Measurements from ENCODE around the gene TNK2.
A peak's percentile ranks its signal among the peaks of the same experiment; 100 is the strongest.
"Not testable (repeated sequence)": the region's sequence is repeated elsewhere in the genome, so short reads cannot be mapped to it uniquely, and the experiment has no call there.

The TNK2 gene

GRCh38 chr3:195844671-195845218 is 63.6 kb downstream of the TNK2 start:
- DNase-seq, result no peak

DNA sequence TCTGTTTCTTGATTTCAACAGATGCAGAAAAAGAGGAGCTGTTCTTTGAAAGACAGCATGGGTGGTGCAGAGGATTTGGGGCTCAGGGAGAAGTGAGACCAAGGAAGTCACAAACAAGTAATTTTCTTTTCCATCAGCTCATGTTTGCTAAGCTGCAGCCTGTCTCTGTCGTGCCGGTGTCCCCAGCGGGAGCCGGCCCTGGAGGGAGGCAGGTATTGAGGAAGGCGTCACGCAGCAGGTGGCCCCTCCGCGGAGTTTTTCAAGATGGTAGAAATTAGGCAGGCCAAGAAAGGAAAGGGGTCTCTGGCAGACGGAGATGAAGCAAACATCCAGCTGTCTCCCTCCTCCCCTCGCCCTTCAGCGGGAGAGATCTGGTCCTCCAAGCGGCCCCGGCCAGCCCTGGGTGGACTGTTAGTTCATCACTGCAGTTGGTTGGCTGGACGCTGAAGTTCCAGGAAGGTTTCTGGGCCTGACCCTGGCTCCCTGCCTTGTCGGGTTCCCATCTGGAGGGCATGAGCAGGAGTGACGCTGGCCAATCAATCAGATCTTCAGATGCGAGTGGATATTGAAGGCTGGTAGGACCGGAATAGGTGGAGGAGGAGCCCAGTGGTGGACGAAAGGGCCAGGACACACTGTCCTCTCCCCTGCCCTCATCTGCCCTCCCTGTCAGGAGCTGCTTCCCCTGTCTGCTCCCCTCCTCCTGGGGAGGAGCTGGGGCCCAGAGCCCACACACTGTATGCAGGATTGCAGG is 68.9 kb downstream of the TNK2 start:
- peak; percentile 65 for DNase-seq

- DNase-seq, result peak; percentile 57
Measured at GRCh38 chr3:195838714-195839113, 69.6 kb downstream of the TNK2 start.

- DNase-seq, result no peak
Measured at GRCh38 chr3:195836476-195837135, 71.7 kb downstream of the TNK2 start.

DNA sequence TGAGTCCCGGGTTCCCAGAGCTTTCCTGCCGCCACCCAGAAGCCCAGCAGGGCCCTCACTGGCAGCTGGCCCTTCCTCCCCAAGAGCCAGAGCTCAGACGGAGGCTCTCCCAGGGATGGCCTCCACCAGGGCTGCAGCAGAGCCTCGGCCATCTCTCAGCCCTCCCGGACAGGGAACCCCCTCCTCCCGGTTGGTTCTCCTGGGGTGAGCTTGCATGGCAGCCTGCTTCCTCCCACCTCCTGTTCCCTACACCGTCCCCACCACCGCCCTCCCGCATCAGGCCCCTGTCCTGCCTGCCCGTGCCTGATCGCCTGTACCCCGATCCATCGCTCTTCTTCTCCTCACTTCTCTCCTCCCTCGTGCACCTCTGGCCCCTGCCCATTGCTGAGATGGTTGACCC is 72.6 kb downstream of the TNK2 start:
- DNase-seq, result no peak

GRCh38 chr3:195834675-195835583 is 73.4 kb downstream of the TNK2 start:
- no peak for DNase-seq

- no peak for DNase-seq
Measured at GRCh38 chr3:195829897-195830254, 78.5 kb downstream of the TNK2 start.

DNA sequence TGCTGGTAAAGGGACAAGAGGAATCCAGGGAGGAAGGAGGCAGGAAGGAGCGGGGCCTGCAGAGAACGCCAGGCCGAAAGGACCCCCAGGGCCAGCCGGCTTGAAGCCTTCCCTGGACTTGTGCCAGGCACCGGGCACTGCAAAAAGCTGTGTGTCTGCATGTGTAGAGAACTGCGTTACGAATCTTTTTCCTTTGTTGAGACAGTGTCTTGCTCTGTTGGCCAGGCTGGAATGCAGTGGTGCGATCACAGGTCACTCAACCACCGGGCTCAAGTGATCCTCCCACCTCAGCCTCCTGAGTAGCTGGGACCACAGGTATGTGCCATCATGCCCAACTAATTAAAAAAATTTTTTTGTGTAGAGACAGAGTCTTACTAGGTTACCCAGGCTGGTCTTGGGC is 79.6 kb downstream of the TNK2 start:
- no peak for DNase-seq

GRCh38 chr3:195825857-195826804 is 82.2 kb downstream of the TNK2 start:
- DNase-seq, result no peak

GRCh38 chr3:195825191-195825588 is 83.2 kb downstream of the TNK2 start:
- DNase-seq, result no peak

DNA sequence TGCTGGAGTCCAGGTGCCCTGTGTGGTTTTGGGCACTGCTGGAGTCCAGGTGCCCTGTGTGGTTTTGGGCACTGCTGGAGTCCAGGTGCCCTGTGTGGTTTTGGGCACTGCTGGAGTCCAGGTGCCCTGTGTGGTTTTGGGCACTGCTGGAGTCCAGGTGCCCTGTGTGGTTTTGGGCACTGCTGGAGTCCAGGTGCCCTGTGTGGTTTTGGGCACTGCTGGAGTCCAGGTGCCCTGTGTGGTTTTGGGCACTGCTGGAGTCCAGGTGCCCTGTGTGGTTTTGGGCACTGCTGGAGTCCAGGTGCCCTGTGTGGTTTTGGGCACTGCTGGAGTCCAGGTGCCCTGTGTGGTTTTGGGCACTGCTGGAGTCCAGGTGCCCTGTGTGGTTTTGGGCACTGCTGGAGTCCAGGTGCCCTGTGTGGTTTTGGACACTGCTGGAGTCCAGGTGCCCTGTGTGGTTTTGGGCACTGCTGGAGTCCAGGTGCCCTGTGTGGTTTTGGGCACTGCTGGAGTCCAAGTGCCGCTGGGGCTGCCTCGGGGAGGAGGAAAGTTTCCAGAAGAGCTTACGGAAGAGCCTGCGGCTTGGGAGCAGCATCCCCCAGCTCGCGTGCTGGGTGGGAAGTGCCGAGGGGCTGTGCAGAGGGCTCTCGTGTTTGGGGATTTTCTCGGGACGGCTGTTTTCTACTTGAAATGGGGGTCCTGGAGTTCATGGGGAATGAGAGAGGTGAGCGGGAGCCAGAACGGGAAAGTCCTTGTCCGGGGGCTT is 83.7 kb downstream of the TNK2 start:
- not testable (repeated sequence) for DNase-seq

DNA sequence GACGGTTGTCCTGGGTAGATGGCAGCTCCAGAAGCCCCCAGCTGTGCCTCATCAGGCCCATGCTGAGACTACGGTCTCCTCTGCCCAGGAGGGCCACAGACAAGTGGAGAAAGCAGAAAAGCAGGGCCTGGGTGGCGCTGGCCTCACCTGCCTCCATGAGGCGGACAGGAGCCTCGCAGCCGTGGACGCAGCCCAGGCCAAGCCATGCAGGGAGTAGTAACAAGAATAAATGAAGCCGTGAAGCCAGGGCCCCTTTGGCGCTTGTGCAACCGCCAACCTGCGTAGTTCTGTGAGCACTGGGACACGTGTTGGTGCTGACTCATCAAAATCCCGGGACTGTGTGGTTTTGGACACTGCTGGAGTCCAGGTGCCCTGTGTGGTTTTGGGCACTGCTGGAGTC is 84.4 kb downstream of the TNK2 start:
- no peak for DNase-seq

DNA sequence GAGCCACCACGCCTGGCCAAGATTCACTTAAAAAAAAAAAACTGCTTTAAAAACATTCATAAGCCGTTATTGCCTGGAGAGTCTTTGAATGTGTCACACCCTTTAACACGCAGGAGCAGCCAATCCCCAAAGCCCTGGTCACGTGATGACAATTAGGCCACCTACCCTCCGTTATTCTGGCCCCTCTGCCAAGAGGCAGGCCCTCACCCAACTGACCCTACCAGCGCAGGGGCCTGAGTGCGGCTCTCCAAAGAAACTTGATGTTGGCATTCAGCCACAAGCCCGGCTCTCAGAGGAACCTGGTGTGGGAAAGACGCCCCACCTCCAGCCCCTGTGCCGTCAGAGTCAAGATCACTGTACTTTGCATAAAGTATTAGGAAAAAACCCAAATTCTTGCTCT is 85.1 kb downstream of the TNK2 start:
- DNase-seq, result peak; percentile 23

- no peak for DNase-seq
Measured at GRCh38 chr3:195822131-195822696, 86.1 kb downstream of the TNK2 start.

- no peak for DNase-seq
Measured at GRCh38 chr3:195821403-195822130, 86.8 kb downstream of the TNK2 start.

DNA sequence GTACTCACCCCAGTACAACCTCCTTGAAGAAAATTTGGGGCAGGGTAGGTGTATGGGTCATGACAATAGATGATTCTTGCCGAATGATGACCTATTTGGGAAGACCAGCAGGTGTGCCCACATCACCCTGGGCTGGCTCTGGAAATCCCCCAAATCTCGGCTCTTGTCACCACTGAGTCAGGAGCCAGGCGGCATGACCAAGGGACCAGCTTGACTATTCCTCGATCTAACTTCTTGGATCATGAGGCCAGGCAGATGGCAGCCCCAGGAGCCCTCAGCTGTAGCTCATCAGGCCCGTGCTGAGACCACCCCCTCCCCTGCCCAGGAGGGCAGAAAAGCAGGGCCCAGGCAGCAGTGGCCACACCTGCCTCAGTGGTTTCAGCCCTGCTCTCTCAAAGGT is 87.5 kb downstream of the TNK2 start:
- no peak for DNase-seq

DNA sequence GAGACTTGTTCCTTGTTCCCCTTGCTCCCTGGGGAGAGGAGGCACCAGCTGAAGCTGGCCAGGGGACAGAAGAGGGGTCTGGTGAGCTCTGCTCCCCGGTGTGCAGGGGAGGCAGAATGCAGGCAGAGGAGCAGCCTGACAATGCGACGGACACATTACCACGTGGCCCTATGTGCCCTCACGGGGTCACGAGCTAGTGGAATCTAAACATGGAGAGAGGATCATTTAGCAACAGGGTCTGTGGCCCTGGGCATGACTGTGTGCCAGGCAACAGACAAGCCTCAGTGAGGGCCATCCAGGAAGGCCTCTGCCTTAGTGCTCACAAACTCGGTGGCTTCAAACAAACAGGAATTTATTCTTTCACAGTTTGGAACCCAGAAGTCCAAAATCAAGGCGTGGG is 88.2 kb downstream of the TNK2 start:
- no peak for DNase-seq

DNA sequence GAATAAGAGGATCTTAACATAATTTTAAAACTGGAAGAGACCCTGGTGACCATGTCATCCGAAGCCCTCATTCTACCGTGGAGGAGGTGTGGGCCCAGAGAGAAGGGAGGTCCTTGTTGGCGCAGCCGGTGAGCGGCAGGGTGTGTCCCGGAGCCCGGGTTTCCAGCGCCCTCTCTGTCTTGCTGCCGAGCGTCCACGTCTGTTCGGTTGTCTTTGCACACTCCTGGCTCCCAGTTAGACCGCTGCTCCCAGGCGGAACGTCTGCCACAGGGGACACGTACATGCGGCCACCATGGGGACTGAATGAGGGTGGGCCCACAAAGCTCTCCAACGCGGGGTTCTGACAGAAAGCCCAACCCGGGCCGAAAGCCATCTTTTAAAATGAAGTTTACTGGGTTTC is 90.0 kb downstream of the TNK2 start:
- DNase-seq, result no peak

DNA sequence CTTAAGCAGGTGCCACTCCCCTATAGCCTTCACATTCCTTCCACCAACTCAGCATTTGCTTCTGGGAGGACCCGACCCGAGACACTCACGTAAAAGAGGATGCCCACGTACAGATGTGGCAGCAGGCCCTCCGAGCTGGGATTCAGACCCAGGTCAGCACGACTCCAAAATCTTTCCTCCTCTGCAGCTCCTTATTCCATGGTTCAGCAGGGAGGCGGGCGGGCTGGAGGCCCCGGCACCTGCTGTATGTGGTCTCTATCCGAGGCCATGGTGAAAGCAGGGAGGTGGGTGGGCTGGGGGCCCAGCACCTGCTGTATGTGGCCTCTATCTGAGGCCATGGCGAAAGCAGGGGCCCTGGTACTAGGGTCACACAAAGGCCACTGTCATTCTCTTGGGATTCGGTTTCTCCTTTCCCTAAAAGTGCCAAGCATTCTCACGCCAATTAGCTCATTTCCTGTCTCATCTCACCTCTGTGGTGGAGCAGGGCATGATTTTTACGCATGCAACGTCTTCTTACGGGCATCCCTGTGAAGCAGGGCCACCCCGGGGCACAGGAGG is 90.7 kb downstream of the TNK2 start:
- DNase-seq, result no peak
